Measurements from ENCODE around the gene MMP24.
"Not testable (repeated sequence)": the region's sequence is repeated elsewhere in the genome, so short reads cannot be mapped to it uniquely, and the experiment has no call there.

Gene MMP24
- 0 to 0.38 (median 0.10) reads per million in 18 experiments for total RNA-seq

DNA sequence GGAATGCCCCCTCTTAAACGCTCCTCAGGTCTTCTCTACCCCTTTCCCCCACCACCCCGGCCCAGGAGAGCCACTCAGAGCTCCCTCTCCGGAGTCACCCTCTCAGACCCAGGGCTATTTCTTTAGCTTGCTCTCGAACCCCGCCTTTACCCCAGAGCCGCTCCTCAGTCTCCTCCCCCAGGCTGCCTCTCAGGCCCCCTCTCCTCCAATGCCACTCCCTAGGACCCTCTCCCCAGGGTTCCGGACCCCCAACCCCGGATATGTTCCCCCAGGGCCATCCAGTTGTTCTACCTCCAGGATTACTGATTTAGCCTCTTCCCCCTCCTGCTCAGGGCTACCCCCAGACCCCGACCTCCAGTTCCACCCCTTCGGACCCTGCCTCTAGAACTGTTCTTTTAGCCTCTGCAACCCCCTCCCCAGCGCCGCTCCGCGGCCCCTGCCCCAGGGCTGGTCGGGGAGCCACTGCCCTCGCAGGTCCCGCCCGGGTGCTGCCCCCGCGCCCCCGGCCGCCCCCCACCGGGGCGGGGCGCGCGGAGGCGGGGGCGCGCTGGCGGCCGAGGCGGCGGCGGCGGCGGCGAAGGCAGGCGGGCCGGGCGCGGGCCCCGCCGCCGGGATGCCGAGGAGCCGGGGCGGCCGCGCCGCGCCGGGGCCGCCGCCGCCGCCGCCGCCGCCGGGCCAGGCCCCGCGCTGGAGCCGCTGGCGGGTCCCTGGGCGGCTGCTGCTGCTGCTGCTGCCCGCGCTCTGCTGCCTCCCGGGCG lies at the start of gene MMP24:
Gene MMP24 (plus strand): TSS at position 565 of the 758 bp plus-strand sequence. CDS start 49 bp downstream, at position 614.
- DNase-seq, result no peak

- no peak for DNase-seq
These were observed 46.9 kb upstream of the MMP24 start for GRCh38 chr20:35179292-35180212.

DNA sequence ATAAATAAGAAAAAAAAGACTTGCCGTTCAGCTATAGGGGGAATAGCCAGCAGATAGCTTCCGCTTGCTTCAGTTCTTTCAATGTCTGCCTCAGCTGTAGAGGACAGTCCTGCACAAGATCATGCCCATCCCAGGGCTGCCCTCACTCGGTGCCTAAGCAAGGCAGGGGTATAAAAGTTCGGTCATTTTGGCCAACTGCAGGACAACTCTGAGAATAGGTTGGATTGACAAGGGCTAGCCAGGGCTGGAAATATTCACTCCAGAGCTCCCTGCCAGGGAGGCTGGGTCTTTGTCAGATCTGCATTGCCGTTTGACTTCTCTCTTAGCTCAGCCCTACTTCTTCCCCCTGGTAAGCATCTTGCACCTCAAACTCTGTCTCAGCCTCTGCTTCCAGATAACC lies 46.2 kb upstream of the MMP24 start:
- no peak for DNase-seq

- DNase-seq, result no peak
These were observed 44.8 kb upstream of the MMP24 start for GRCh38 chr20:35181731-35182130.

GRCh38 chr20:35186691-35187289 lies 39.7 kb upstream of the MMP24 start:
- DNase-seq, result not testable (repeated sequence)

DNA sequence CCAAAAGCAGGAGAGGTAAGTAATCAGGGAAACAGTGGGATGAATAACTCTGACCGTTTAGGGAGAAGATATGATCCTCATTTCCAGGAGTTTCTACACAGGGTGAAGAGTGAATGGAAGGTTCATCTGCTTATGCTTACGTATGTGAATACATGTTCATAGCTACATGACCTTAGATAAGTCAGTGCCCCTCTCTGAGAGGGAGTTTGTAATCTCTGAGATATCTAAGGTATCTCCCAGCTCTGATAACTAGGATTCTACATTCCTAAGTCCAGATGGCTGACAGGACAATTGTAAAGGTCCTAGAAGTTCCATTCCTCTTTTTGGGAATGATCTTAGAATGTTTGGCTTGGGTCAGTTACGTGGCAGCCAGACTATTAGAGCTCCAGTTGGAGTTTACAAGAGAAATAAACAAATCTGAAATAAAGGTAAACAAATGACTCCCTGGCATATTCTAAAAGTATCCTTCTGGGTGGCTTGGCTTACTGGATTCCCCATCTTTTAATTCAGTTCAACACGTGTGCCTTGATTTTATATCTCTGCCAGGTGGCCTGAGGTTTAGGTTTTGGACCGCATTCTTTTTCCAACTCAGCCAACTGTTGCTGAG lies 38.8 kb upstream of the MMP24 start:
- no peak for DNase-seq

- DNase-seq, result not testable (repeated sequence)
These were observed 37.3 kb upstream of the MMP24 start for GRCh38 chr20:35189223-35189622.

- no peak for DNase-seq
These were observed 35.9 kb upstream of the MMP24 start for GRCh38 chr20:35190556-35190955.

- DNase-seq, result no peak
These were observed 34.9 kb upstream of the MMP24 start for GRCh38 chr20:35191419-35192117.

DNA sequence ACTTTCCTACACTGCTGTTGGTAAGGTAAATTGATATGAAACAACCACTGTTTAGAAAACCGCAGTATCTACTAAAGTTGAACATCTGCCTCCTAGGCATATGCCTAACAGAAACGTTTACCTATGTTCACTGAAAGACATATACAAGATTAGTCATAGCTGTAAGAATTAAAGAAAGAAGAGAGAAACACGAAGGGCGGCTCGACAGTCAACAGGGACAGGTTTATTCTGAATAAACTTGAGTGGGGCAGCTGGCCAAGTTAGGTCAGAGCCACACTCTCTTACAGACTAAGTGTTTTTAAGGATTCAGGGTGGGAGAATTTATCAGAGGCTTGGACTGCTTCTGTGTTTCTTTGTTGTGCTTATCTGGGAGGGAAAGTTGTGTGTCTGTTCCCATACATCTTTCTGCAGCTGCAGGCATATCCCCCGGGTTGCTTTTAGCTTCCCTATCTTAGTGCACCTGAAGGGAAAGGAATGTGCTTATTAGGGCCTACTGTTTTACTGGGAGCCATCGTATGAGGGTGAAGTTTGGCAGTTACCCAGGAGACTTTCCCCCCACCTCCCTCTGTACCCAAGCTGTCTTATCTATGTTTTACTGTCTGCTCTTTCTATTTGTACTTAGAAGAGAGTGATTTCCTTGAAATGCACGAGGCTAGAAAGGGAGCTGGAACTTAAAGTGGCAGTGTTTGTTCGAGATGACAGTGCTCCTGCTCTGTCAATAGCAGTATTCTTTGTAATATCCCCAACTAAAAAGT lies 34.2 kb upstream of the MMP24 start:
- DNase-seq, result no peak

DNA sequence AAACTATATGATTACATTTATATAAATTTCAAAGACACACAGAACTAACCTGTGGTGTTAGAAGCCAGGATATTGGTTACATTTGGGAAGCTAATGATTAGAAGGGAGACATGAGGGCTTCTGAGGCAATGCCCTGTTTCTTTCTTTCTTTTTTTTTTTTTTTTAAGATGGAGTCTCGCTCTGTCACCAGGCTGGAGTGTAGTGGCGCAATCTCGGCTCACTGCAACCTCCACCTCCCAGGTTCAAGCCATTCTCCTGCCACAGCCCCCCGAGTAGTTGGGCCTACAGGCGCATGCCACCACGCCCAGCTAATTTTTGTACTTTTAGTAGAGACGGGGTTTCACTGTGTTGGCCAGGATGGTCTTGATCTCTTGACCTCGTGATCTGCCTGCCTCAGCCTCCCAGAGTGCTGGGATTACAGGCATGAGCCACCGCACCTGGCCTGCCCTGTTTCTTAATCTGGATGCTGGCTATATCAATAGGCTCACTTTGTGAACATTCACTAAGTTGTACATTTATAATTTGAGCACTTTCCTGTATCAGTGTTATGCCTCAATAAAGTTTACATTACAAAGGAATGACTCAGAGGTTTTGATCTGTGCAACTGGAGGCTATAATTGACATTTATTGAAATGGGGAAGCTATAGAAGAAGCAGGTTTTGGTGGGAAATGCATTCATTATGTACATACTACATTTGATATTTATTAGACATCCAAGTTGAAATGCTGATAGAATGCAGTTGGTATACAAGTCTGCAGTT lies 33.3 kb upstream of the MMP24 start:
- DNase-seq, result not testable (repeated sequence)

DNA sequence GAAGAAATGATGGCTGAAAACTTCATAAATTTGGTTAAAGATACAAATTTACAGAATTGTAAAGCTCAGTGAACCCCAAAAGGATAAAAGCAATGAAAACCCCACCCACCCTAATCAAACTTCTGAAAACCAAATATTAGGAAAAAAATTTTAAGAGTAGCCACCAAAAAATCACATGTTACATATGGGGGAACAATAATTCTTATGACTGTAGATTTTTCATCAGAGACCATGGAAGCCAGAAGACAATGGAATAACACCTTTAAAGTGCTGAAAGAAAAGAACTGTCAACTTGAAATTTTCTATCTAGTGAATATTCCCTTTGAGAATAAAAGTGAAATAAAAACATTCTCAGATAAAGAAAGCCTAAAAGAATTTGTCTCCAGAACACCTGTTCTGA lies 30.2 kb upstream of the MMP24 start:
- DNase-seq, result no peak

GRCh38 chr20:35199740-35200139 lies 26.8 kb upstream of the MMP24 start:
- DNase-seq, result no peak

GRCh38 chr20:35200267-35200666 lies 26.2 kb upstream of the MMP24 start:
- DNase-seq, result peak; percentile 43 to 61

DNA sequence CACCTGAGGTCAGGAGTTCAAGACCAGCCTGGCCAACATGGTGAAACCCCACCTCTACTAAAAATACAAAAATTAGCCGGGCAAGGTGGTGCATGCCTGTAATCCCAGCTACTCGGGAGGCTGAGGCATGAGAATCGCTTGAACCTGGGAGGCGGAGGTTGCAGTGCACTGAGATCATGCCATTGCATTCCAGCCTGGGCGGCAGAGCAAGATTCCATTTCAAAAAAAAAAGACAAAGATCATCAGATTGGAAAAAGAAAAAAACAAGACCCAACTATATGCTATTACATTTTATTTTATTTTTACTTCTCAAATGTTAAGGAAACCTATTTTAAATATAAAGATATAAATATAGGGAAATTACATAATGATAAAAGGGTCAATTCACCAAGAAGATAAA lies 25.0 kb upstream of the MMP24 start:
- DNase-seq, result not testable (repeated sequence)

DNA sequence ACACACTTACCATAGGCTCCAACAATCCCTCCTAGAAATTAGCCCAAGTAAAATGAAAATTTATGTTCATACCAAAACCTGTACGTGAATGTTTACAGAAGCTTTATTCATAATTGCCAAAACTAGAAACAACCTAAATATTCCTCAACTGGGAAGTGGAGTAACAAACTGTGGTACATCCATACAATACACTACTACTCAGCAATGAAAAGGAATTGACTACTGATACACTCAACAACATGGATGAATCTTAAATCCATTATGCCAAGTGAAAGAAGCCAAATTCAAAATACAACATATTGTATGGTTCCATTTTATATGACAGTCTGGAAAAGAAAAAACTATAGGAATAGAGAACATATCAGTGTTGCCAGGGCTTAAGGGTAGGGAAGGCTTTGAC lies 19.7 kb upstream of the MMP24 start:
- DNase-seq, result no peak

DNA sequence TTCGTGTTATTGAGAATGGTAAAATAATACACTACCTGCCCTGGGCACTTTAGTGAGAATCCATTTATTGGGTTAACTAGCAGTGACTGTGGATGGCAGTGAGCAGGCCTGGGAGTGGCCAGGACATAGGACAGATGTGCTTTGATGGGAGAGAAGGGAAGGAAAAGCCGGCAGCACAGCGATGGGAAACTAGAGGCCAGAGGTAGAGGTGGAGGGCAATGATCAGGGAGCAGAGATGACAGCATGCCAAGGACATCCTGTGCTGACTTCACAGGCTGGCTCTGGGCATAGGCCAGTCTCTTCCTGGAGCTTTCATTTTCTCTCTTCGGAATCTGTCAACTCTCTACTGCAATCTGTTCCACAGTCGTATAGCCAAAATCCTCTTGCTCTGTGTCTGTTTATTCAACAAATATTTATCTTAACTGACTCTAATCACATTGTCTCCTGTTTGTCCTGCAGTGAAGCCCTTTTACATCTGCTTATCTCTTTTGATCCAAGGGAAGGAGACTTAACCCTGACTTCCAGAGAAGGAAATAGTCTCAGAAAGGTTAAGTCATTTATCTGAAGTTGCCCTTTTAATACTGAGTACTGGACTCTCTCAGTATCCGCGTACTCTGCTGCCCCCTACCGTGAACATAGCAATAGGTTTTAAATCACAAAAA lies 18.4 kb upstream of the MMP24 start:
- DNase-seq, result peak; percentile 76 to 89

- DNase-seq, result peak; percentile 12 to 13
These were observed 11.2 kb upstream of the MMP24 start for GRCh38 chr20:35215066-35215956.

DNA sequence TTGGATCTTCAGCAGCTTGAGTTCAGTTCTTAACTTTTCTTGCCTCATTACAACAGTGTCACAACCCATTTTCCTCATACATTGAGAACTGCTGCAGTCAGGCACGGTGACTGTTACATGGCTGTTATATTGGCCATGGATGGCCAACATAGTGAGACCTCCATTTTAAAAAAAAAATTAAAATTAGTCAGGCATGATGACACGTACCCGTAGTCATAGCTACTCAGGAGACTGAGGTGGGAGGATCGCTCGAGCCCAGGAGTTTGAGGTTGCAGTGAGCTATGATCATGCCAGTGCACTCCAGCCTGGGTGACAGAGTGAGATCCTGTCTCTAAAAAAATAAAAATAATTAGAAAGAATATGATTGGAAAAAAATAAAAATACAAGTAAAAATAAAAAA lies 9.9 kb upstream of the MMP24 start:
- no peak for DNase-seq
